Measurements from ENCODE around the gene SHLD1. TPM values are rescaled to one million over a fixed set of nuclear protein-coding genes. Genes with fewer than 3 reads are reported as not detected.
A peak's percentile ranks its signal among the peaks of the same experiment; 100 is the strongest.
"Not testable (repeated sequence)": the region's sequence is repeated elsewhere in the genome, so short reads cannot be mapped to it uniquely, and the experiment has no call there.

Gene SHLD1
- 5.7 TPM for total RNA-seq
- long read RNA-seq, partial matches to known transcripts = 0 of 7 reads
- long read RNA-seq, other reads (novel, unspliced or antisense) = 3 of 7 reads

GRCh38 chr20:5749952-5750779 is at the start of gene SHLD1:
Gene SHLD1, plus strand, starts transcription at chr20:5750401. Its CDS starts 22,465 bp downstream, at chr20:5772866.
- TF ChIP-seq CTCF (IDR thresholded peaks at IDR 0.05; ENCODE audit: borderline replicate concordance) = no peak
- intact Hi-C loops (cut with micrococcal nuclease) = no loop called here

GRCh38 chr20:5702339-5702738 is 47.9 kb upstream of the SHLD1 start:
- H3K4me3 ChIP-seq; H3K27ac ChIP-seq (replicated peaks); H3K36me3 ChIP-seq; DNase-seq; H3K27me3 ChIP-seq (ENCODE audit: low read depth); H3K9me3 ChIP-seq (replicated peaks); intact Hi-C loops (cut with micrococcal nuclease): not testable (repeated sequence)
- H3K4me1 ChIP-seq = peaks cover 11% of the 10 kb centered on the region

More at GRCh38 chr20:5749952-5750779, at the start of gene SHLD1:
- Histone ChIP-seq H3K4me1 (peaks cover 16% of the 10 kb centered on the region), H3K9me3 (replicated peaks) (no peaks in the 10 kb centered on the region), H3K27me3 (ENCODE audit: low read depth) (no peaks in the 10 kb centered on the region), H3K36me3 (no peaks in the 10 kb centered on the region), H3K4me3 (peak within 1 kb of the TSS; percentile 77), H3K27ac (replicated peaks) (peak within 1 kb of the TSS; percentile 95)
- DNase-seq = peak; percentile 82

GRCh38 chr20:5703681-5704101 is 46.5 kb upstream of the SHLD1 start:
- intact Hi-C loops (cut with micrococcal nuclease) = no loop called here
- DNase-seq = no peak
- H3K36me3 ChIP-seq = no peaks in the 10 kb centered on the region
- peak overlapping the region; percentile 22 for H3K4me3 ChIP-seq
- peaks cover 11% of the 10 kb centered on the region for H3K4me1 ChIP-seq
- H3K27me3 ChIP-seq (ENCODE audit: low read depth) = no peaks in the 10 kb centered on the region
- no peaks in the 10 kb centered on the region for H3K9me3 ChIP-seq (replicated peaks)
- no peak for TF ChIP-seq CTCF (IDR thresholded peaks at IDR 0.05; ENCODE audit: borderline replicate concordance)
- peak overlapping the region; percentile 62 for H3K27ac ChIP-seq (replicated peaks)

GRCh38 chr20:5705827-5706226 is 44.4 kb upstream of the SHLD1 start:
- H3K9me3 ChIP-seq (replicated peaks) = no peaks in the 10 kb centered on the region
- no peak for DNase-seq
- H3K27ac ChIP-seq (replicated peaks) = no peak overlapping the region
- intact Hi-C loops (cut with micrococcal nuclease) = no loop called here
- H3K27me3 ChIP-seq (ENCODE audit: low read depth) = no peaks in the 10 kb centered on the region
- no peak for TF ChIP-seq CTCF (IDR thresholded peaks at IDR 0.05; ENCODE audit: borderline replicate concordance)
- H3K4me1 ChIP-seq = peaks cover 19% of the 10 kb centered on the region
- H3K36me3 ChIP-seq = no peaks in the 10 kb centered on the region
- no peak overlapping the region for H3K4me3 ChIP-seq

- no peaks in the 10 kb centered on the region for H3K9me3 ChIP-seq (replicated peaks)
- no peak overlapping the region for H3K27ac ChIP-seq (replicated peaks)
- H3K4me1 ChIP-seq = peaks cover 25% of the 10 kb centered on the region
- H3K27me3 ChIP-seq (ENCODE audit: low read depth) = no peaks in the 10 kb centered on the region
- H3K4me3 ChIP-seq = no peak overlapping the region
- intact Hi-C loops (cut with micrococcal nuclease) = no loop called here
- no peaks in the 10 kb centered on the region for H3K36me3 ChIP-seq
- TF ChIP-seq CTCF (IDR thresholded peaks at IDR 0.05; ENCODE audit: borderline replicate concordance) = no peak
- no peak for DNase-seq
Measured at GRCh38 chr20:5706797-5707196, 43.4 kb upstream of the SHLD1 start.

- intact Hi-C loops (cut with micrococcal nuclease) = no loop called here
- Histone ChIP-seq H3K9me3 (replicated peaks) (peaks cover 5% of the 10 kb centered on the region), H3K36me3 (no peaks in the 10 kb centered on the region), H3K27me3 (ENCODE audit: low read depth) (no peaks in the 10 kb centered on the region), H3K4me1 (peaks cover 28% of the 10 kb centered on the region), H3K4me3 (no peak overlapping the region), H3K27ac (replicated peaks) (peak overlapping the region; percentile 47)
- no peak for TF ChIP-seq CTCF (IDR thresholded peaks at IDR 0.05; ENCODE audit: borderline replicate concordance)
- no peak for DNase-seq
Measured at GRCh38 chr20:5710551-5710950, 39.6 kb upstream of the SHLD1 start.

Data from left ventricle myocardium inferior (tissue), 1 donor.